CD8-positive, alpha-beta memory T cell (primary cell): ENCODE data around the gene RETREG1. TPM values are rescaled to one million over a fixed set of nuclear protein-coding genes. Genes with fewer than 3 reads are reported as not detected.
A peak's percentile ranks its signal among the peaks of the same experiment; 100 is the strongest.
"Not testable (repeated sequence)": the region's sequence is repeated elsewhere in the genome, so short reads cannot be mapped to it uniquely, and the experiment has no call there.

Source experiments
- CTCF ChIA-PET: fragments of 350-600 bp; sonication (Branson Sonifier 250); formaldehyde crosslinking; loops from one replicate; lab custom pipeline; 2021; ENCODE audit warnings: antibody characterized with exemption; lab: Charles Lee
- POLR2A ChIA-PET: fragments of 350-600 bp; sonication (Branson Sonifier 250); formaldehyde crosslinking; loops from one replicate; lab custom pipeline; 2021; ENCODE audit warnings: antibody characterized with exemption; lab: Charles Lee
- DNase-seq, 5 donors: peaks; one replicate each; pipeline versions ENCODE4 v3.0.0 to v3.0.0-alpha.2; 2020 to 2022; ENCODE audit warnings: mixed read lengths in 1 of 5
- H3K27ac ChIP-seq: one replicate; pipeline ENCODE4 v1.7.0; 2013; ENCODE audit warnings: low read depth, mild to moderate bottlenecking, low read length, moderate library complexity
- H3K27me3 ChIP-seq: 2 replicates; pipeline ENCODE4 v1.7.0; 2013; ENCODE audit warnings: low read length, mild to moderate bottlenecking; ENCODE audit not compliant: insufficient read depth, poor library complexity, severe bottlenecking
- H3K36me3 ChIP-seq: 2 replicates; pipeline ENCODE4 v1.7.0; 2013; ENCODE audit warnings: mild to moderate bottlenecking, low read length, moderate library complexity; ENCODE audit not compliant: insufficient read depth
- H3K4me1 ChIP-seq: 2 replicates; pipeline ENCODE4 v1.7.0; 2013; ENCODE audit warnings: mild to moderate bottlenecking, low read length, moderate library complexity; ENCODE audit not compliant: insufficient read depth
- H3K4me3 ChIP-seq: 2 replicates; pipeline ENCODE4 v1.7.0; 2013; ENCODE audit warnings: mild to moderate bottlenecking, low read length
- H3K9me3 ChIP-seq: 2 replicates; pipeline ENCODE4 v1.7.0; 2013; ENCODE audit warnings: mild to moderate bottlenecking, low read length
- H3K27ac Mint-ChIP-seq, 8 donors: one replicate each; pipeline ENCODE4 v1.8.0; 2020 to 2021; ENCODE audit warnings: mixed read lengths in 8 of 8, mild to moderate bottlenecking in 6 of 8, inconsistent platforms in 3 of 8, moderate library complexity in 3 of 8
- H3K27me3 Mint-ChIP-seq, 2 donors: one replicate each; pipeline ENCODE4 v1.8.0; 2020 to 2021; ENCODE audit warnings: mixed read lengths in 2 of 2, mild to moderate bottlenecking in 1 of 2, moderate library complexity in 1 of 2
- H3K36me3 Mint-ChIP-seq, 3 donors: one replicate each; pipeline ENCODE4 v1.8.0; 2020 to 2021; ENCODE audit warnings: mixed read lengths in 3 of 3, inconsistent platforms in 1 of 3, mild to moderate bottlenecking in 1 of 3
- H3K4me1 Mint-ChIP-seq, 3 donors: one replicate each; pipeline ENCODE4 v1.8.0; 2020 to 2021; ENCODE audit warnings: mixed read lengths in 3 of 3, inconsistent platforms in 1 of 3, mild to moderate bottlenecking in 1 of 3
- H3K4me3 Mint-ChIP-seq, 7 donors: one replicate each; pipeline ENCODE4 v1.8.0; 2020 to 2021; ENCODE audit warnings: mixed read lengths in 7 of 7, mild to moderate bottlenecking in 6 of 7, moderate library complexity in 4 of 7, inconsistent platforms in 2 of 7
- H3K9me3 Mint-ChIP-seq, 5 donors: one replicate each; pipeline ENCODE4 v1.8.0; 2020 to 2022; ENCODE audit warnings: mixed read lengths in 5 of 5, mild to moderate bottlenecking in 3 of 5, moderate library complexity in 2 of 5, inconsistent platforms in 1 of 5
- polyA plus RNA-seq: library from polyadenylated mRNA; unstranded; fragments of 300-500 nt; fragmentation: Illumina TruSeq; gene quantifications from one replicate; pipeline ENCODE4 v1.2.3, GENCODE V29; 2021
- total RNA-seq, 2 experiments: library from RNA; stranded (reverse); gene quantifications; one replicate each; pipeline ENCODE4 v1.2.3, GENCODE V29; 2021

Gene RETREG1
- total and polyA plus RNA-seq, 3 experiments from 2014 or later = 11.4 to 48.1 (median 12.1) TPM

DNA sequence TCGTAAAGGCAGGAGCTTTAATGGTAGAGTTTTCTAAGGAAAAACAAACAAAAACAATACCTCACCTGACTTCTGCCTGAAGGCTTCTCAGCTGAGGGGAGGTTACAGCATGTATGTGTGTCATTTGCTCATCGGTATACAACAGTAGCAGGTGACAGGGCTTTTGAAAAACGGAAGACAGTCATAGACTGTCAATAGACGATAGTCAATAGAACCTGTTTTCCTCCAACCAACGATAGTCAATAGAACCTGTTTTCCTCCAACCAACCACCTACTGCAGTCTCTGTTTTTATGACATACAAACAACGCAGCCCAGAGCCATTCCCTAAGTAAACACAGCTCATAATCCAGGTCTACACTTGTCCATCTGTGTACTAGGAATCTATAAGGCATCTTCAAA lies 74.6 kb downstream of the RETREG1 start:
- CTCF ChIA-PET = no interaction called here
- Mint-ChIP-seq H3K36me3 (peaks cover 3 to 14% (median 3%) of the 10 kb centered on the region in 3 donors), H3K9me3 (no peaks in the 10 kb centered on the region), H3K27me3 (no peaks in the 10 kb centered on the region), H3K4me1 (peaks cover 42 to 69% (median 61%) of the 10 kb centered on the region in 3 donors), H3K4me3 (peak overlapping the region in 1 of 7 donors; percentile 12), H3K27ac (peak overlapping the region in 1 of 8 donors; percentile 51)
- H3K27me3 ChIP-seq = no peaks in the 10 kb centered on the region
- no peaks in the 10 kb centered on the region for H3K4me1 ChIP-seq
- no peak for DNase-seq
- no peak overlapping the region for H3K27ac ChIP-seq
- no peak overlapping the region for H3K4me3 ChIP-seq
- H3K36me3 ChIP-seq = no peaks in the 10 kb centered on the region
- no peaks in the 10 kb centered on the region for H3K9me3 ChIP-seq
- POLR2A ChIA-PET = no interaction called here

DNA sequence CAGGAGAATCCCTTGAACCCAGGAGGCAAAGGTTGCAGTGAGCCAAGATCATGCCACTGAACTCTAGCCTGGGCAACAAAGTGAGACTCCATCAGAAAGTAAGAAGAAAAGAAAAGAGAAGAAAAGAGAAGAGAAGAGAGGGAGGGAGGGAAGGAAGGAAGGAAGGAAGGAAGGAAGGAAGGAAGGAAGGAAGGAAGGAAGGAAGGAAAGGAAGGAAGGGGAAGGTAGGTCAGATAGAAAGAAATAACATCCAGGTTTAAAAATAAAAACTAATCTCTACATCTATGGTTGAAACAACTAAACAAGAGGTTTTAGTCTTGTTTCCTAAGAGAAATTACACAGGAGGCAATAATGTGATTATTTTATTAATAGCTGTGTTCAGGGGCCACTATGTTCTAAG lies 75.2 kb downstream of the RETREG1 start:
- peaks cover 3 to 18% (median 3%) of the 10 kb centered on the region in 3 donors for H3K36me3 Mint-ChIP-seq
- peaks cover 41 to 69% (median 56%) of the 10 kb centered on the region in 3 donors for H3K4me1 Mint-ChIP-seq
- H3K27me3 Mint-ChIP-seq, H3K27me3 ChIP-seq, H3K36me3 ChIP-seq, POLR2A ChIA-PET, H3K9me3 Mint-ChIP-seq, DNase-seq, H3K4me3 ChIP-seq, H3K9me3 ChIP-seq, H3K27ac ChIP-seq, H3K4me1 ChIP-seq, CTCF ChIA-PET: not testable (repeated sequence)
- peak overlapping the region in 1 of 8 donors; percentile 30 for H3K27ac Mint-ChIP-seq
- H3K4me3 Mint-ChIP-seq = peak overlapping the region in 1 of 7 donors; percentile 12

DNA sequence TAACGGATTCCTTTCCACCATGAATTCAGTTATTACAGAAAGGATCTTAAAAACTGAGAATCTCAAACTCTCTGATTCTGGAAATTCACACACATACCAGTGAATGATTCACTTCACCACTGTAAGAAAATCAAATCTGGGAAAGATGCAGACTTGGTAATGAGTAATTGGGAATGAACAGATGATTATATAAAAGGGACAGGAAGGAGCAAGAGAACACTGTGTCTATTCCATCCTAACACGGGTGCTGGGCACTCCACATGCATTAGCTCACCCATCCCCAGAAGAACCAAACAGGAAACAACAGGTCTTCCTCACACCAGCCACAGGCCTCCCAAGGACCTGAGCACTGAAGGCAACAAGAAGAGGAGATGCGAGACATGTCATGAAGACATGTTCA lies 76.4 kb downstream of the RETREG1 start:
- Histone ChIP-seq H3K36me3 (no peaks in the 10 kb centered on the region), H3K4me1 (no peaks in the 10 kb centered on the region), H3K27ac (no peak overlapping the region), H3K4me3 (no peak overlapping the region), H3K27me3 (no peaks in the 10 kb centered on the region), H3K9me3 (no peaks in the 10 kb centered on the region)
- Mint-ChIP-seq H3K27ac (peak overlapping the region in 2 of 8 donors; percentile 24 to 33), H3K36me3 (peaks cover 3 to 21% (median 6%) of the 10 kb centered on the region in 3 donors), H3K27me3 (no peaks in the 10 kb centered on the region), H3K4me1 (peaks cover 40 to 71% (median 55%) of the 10 kb centered on the region in 3 donors), H3K4me3 (peak overlapping the region in 1 of 7 donors; percentile 28), H3K9me3 (no peaks in the 10 kb centered on the region)
- POLR2A ChIA-PET = no interaction called here
- DNase-seq = no peak
- CTCF ChIA-PET = no interaction called here

DNA sequence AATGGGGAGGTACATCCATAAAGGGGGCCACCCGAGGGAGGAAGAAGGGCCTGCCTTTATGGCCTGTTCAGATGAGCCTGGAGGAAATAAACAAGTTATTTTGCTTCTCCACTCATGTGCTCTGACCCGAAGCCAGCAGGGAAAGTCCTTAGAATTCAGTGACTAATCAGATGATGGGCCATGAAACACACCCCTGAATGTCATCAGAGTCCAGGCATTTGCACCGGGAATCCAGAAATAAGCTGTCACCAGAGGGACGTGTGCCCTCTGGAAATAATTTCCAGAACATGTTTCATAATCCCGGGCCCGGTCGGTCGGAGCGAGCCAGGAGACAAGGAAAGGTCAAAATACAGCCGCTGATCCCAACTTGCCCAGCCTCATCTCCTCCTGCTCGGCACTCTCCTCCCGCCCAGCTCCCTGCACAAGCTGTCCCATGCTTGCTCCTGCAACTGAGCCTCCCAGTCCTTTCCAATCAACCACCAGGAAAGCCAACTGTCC lies 77.6 kb downstream of the RETREG1 start:
- ChIA-PET CTCF (no interaction called here), POLR2A (no interaction called here)
- Histone ChIP-seq H3K27me3 (no peaks in the 10 kb centered on the region), H3K36me3 (no peaks in the 10 kb centered on the region), H3K4me1 (no peaks in the 10 kb centered on the region), H3K27ac (no peak overlapping the region), H3K4me3 (no peak overlapping the region), H3K9me3 (no peaks in the 10 kb centered on the region)
- Mint-ChIP-seq H3K27me3 (no peaks in the 10 kb centered on the region), H3K4me3 (peak overlapping the region in 1 of 7 donors; percentile 18), H3K27ac (no peak overlapping the region), H3K36me3 (peaks cover 3 to 27% (median 8%) of the 10 kb centered on the region in 3 donors), H3K9me3 (no peaks in the 10 kb centered on the region), H3K4me1 (peaks cover 40 to 73% (median 51%) of the 10 kb centered on the region in 3 donors)
- no peak for DNase-seq

- Histone ChIP-seq H3K4me3 (no peak overlapping the region), H3K27ac (no peak overlapping the region), H3K27me3 (no peaks in the 10 kb centered on the region), H3K9me3 (no peaks in the 10 kb centered on the region), H3K4me1 (no peaks in the 10 kb centered on the region), H3K36me3 (no peaks in the 10 kb centered on the region)
- ChIA-PET POLR2A (no interaction called here), CTCF (interaction anchor here (0.7 to 2.0 kb wide), 3 partner anchors 9 to 14 kb away, joined by 3 to 5 read pairs (median 4); no protein-coding TSS in a partner anchor)
- Mint-ChIP-seq H3K27me3 (no peaks in the 10 kb centered on the region), H3K9me3 (no peaks in the 10 kb centered on the region), H3K4me1 (peaks cover 40 to 75% (median 44%) of the 10 kb centered on the region in 3 donors), H3K27ac (no peak overlapping the region), H3K4me3 (no peak overlapping the region), H3K36me3 (peaks cover 2 to 28% (median 10%) of the 10 kb centered on the region in 3 donors)
- DNase-seq = no peak
Observed at GRCh38 chr5:16538006-16538405, 78.8 kb downstream of the RETREG1 start.

DNA sequence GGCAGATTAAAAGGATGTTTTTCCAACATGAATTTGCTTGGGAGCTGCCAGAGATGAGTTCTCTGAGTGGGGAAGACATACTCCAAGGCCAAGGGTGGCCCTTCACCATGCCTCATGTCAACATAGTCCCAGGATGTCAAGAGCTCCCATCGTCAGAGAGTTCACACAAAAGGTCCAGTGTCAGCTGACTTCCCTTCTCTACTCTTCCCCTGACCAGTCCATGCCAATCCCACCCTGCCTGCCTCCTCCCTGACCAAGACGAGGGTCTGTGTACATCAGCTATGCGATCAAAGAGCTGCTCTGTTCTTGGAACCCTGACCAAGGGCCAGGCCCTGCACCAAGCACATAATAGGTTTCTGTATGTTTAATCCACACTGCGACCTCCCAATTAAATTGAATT lies 80.0 kb downstream of the RETREG1 start:
- Histone ChIP-seq H3K27me3 (no peaks in the 10 kb centered on the region), H3K9me3 (no peaks in the 10 kb centered on the region), H3K4me1 (no peaks in the 10 kb centered on the region), H3K4me3 (no peak overlapping the region), H3K36me3 (no peaks in the 10 kb centered on the region), H3K27ac (no peak overlapping the region)
- DNase-seq = no peak
- no peak overlapping the region for H3K4me3 Mint-ChIP-seq
- ChIA-PET POLR2A (no interaction called here), CTCF (interaction anchor here (2.0 kb wide), 1 partner anchor 11 kb away, joined by 5 read pairs; no protein-coding TSS in a partner anchor)
- peaks cover 0 to 27% (median 10%) of the 10 kb centered on the region in 3 donors for H3K36me3 Mint-ChIP-seq
- H3K4me1 Mint-ChIP-seq = peaks cover 29 to 68% (median 32%) of the 10 kb centered on the region in 3 donors
- H3K27me3 Mint-ChIP-seq = no peaks in the 10 kb centered on the region
- H3K9me3 Mint-ChIP-seq = no peaks in the 10 kb centered on the region
- H3K27ac Mint-ChIP-seq = peak overlapping the region in 1 of 8 donors; percentile 66

DNA sequence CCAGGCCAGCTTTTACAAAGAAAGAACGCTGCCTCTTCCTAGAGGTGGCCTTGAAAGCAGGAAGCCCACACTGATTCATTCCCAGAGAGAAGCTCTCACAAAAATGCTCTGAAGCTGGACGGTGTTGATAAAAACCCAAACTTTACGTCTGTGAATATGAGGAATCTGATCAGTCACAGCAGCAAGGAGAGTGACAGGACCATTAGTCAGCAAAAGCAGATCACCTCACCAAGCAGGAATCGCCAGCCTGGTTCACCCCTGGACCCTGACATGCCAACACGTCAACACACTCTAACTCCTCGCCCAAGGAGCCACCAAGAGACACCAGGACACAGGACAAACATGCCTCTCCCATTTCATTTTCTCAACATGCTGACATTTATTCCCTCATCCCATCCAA lies 80.6 kb downstream of the RETREG1 start:
- ChIA-PET CTCF (interaction anchor here (1.5 kb wide), 1 partner anchor 14 kb away, joined by 4 read pairs; no protein-coding TSS in a partner anchor), POLR2A (no interaction called here)
- H3K27me3 ChIP-seq = no peaks in the 10 kb centered on the region
- Mint-ChIP-seq H3K4me3 (no peak overlapping the region), H3K27ac (no peak overlapping the region), H3K27me3 (no peaks in the 10 kb centered on the region), H3K36me3 (peaks cover 0 to 27% (median 10%) of the 10 kb centered on the region in 3 donors), H3K9me3 (no peaks in the 10 kb centered on the region), H3K4me1 (peaks cover 26 to 68% (median 26%) of the 10 kb centered on the region in 3 donors)
- H3K36me3 ChIP-seq = no peaks in the 10 kb centered on the region
- no peaks in the 10 kb centered on the region for H3K9me3 ChIP-seq
- H3K4me3 ChIP-seq = no peak overlapping the region
- H3K4me1 ChIP-seq = no peaks in the 10 kb centered on the region
- no peak overlapping the region for H3K27ac ChIP-seq
- no peak for DNase-seq

DNA sequence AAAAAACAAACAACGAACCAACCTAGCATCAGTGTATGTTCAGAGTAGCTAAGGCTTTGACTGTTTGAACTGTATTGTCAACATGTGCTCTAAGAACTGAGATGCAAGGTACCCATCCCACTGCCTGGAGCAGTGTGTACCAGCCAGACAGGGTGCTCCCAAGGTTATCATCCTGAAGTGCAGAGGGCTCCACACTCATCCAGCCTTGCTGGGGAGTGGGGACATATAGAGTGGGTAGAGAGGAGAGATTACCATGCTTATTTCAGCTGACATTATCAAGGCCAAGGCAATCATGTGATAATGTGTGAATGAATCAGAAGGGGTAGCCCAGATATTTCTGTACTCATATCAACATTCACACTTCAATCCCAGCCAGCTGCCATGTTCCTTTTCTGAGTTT lies 82.5 kb downstream of the RETREG1 start:
- Mint-ChIP-seq H3K36me3 (peaks cover 0 to 24% (median 10%) of the 10 kb centered on the region in 3 donors), H3K9me3 (no peaks in the 10 kb centered on the region), H3K4me1 (peaks cover 8 to 59% (median 15%) of the 10 kb centered on the region in 3 donors), H3K27ac (no peak overlapping the region), H3K27me3 (no peaks in the 10 kb centered on the region), H3K4me3 (no peak overlapping the region)
- Histone ChIP-seq H3K27me3 (no peaks in the 10 kb centered on the region), H3K27ac (no peak overlapping the region), H3K4me1 (no peaks in the 10 kb centered on the region), H3K9me3 (no peaks in the 10 kb centered on the region), H3K36me3 (no peaks in the 10 kb centered on the region), H3K4me3 (no peak overlapping the region)
- no peak for DNase-seq
- ChIA-PET POLR2A (no interaction called here), CTCF (no interaction called here)
